LNCAP (cell line): Measurements from ENCODE around the gene PYHIN1.

Experiments
- CTCF ChIP-seq: fragments of 450-650 bp; IDR thresholded peaks from 2 replicates; pipeline ENCODE4 v1.5.1; 2017; ENCODE audit warnings: mild to moderate bottlenecking

The PYHIN1 gene

GRCh38 chr1:158931055-158931737 lies at the start of gene PYHIN1:
Gene PYHIN1, plus strand, starts transcription at chr1:158931552. Its CDS starts 5,359 bp downstream, at chr1:158936911.
- TF ChIP-seq CTCF, result no peak

- TF ChIP-seq CTCF, result no peak
Observed at GRCh38 chr1:158893654-158894053, 37.7 kb upstream of the PYHIN1 start.

DNA sequence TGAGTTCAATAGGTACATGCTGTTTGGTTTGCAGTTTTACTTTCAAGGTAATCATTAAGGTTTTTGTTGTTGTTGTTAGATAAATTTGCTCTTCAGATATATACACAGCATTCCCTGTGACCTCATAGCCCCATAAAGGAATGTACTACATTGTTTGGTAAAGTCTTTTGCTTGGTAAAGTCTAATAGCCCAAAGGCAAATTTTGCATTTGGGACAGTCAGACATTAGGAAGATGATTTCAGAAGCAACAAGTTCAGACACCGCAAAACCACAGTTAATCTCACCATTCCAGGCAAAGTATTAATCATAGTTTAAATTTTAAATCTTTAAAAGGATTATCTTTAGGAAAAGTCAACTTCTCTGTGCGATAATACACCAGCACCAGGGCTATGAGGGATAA lies 32.6 kb upstream of the PYHIN1 start:
- no peak for TF ChIP-seq CTCF

DNA sequence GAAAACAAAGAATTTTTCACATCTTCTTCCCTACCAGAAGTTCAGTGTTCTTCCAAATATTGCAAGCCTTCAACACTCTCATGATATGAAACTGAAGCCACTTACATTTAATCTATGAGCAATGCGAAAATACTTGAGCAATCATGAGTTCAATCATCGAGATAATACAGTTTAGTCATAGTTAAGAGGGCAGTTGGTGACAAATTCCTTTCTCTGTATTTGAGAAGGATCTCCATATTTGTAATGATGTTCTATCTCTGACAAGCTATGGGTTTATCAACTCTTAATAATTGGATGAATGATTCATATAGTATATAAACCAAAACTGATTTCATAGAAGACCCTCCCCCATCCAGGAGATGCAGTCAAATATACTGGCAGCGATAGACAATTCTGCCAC lies 29.7 kb upstream of the PYHIN1 start:
- no peak for TF ChIP-seq CTCF

- TF ChIP-seq CTCF, result no peak
Observed at GRCh38 chr1:158916085-158916484, 15.3 kb upstream of the PYHIN1 start.

GRCh38 chr1:158924677-158925076 lies 6.7 kb upstream of the PYHIN1 start:
- no peak for TF ChIP-seq CTCF

- no peak for TF ChIP-seq CTCF
Observed at GRCh38 chr1:158930504-158930903, 848 bp upstream of the PYHIN1 start.

DNA sequence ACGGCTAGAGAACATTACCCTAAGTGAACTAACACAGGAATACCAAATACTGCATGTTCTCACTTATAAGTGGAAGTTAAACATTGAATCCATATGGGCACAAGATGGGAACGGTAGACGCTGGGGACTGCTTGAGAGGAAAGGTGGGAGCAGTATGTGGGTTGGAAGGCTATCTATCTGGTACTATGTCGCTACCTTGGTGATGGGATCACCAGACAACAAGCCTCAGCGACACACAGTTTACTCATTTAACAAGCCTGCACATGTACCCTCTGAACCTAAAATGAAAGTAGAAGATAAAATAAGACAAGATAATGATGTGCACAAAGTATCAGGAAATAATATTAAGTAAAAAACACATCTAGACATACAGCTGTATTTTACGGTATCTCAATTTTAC lies 819 bp downstream of the PYHIN1 start:
- TF ChIP-seq CTCF, result no peak
